ENCODE measurements around the gene C1S.
A peak's percentile ranks its signal among the peaks of the same experiment; 100 is the strongest.

Gene C1S

DNA sequence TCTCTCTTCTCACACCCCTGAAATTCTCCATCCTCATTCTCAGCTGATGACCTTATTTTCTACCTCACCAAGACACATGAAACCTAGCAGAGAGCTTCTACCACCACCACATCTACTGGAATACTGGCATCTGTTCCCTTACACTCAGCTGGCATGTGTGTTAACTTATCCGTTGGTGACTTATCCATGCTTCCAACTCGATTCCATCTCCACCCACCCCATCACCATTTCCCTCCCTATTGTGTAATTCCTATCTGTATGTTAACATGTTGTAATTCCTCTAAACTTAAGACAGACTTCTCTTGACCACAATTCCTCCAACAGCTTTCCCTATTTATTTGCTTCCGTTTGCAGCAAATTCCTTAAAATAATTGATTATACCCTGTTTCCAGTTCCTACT, 15.4 kb downstream of the C1S start:
- no peak for DNase-seq (ENCODE audit: low read depth in 2 of 2)

DNA sequence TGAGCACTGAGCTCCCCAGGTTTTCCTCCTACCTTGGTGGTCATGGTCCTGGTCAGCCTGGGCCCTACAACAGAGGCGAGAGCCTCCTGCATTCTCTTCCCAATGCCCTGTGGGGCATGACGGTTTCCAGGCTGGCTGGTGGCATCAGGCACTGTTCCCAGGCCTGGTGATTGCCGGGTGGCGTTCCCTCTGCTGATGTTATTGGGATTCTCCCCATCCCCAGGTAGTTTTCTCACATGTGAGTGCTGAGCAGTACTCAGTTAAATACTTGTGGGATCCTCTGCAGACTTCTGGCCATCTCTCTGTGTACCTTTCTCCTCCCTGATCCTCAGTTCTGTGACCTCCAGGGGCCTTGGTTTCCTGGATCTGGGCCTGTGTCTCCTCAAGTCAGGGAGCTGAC, 16.0 kb downstream of the C1S start:
- no peak for DNase-seq (ENCODE audit: low read depth in 2 of 2)

DNA sequence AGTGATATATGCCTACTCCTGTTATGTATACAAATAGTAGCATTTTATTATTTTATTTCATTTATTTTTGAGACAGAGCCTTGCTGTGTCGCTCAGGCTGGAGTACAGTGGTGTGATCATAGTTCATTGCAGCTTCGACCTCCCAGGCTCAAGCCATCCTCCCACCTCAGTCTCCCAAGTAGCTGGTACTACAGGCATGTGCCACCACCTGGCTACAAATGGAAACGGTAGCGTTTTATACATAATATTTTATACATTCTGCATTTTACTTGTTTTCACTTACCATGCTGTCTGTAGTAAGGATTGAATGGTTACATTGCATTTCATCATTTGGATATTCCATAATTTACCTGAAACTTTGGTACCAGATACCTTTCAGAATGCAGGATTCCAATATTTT, 17.6 kb downstream of the C1S start:
- no peak for DNase-seq (ENCODE audit: low read depth in 2 of 2)

- DNase-seq (ENCODE audit: low read depth in 2 of 2): no peak
Observed at GRCh38 chr12:7079826-7080125, 19.3 kb downstream of the C1S start.

DNA sequence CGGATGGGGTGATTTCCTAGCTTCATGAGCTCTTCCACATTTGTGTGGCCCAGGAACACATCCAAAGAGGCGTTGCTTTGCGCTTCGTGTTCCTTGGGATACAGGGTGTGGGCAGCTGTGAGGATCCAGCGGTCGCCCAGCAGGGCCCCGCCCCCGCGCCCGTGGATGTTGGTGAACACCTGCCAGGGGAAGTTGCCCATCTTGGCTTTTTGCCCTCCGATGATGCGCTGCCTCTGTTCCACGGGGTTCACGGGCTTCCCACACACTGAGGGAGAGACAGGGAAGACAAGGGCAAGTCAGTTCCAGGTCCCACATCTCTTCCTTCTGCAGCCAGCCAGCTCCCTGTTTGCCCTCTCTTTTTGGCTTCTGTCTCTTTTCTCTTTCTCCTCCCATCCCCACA, 20.5 kb downstream of the C1S start:
- DNase-seq (ENCODE audit: low read depth in 2 of 2): no peak

DNA sequence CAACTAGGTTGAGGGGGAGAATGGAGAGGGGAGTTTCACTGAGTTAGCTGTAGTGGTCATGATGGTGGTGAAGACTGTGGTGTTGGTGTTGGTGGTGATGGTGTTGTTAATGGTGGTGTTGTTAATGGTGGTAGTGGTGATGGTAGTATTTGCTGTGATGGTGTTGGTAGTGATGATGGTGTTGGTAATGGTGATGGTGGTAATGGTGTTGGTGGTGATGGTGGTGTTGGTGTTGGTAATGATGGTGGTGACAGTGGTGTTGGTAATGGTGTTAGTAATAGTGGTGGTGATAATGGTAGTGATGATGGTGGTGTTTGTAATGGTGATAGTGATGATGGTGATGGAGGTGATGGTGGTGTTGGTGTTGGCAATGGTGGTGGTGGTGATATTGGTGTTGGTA, 22.6 kb downstream of the C1S start:
- no peak for DNase-seq (ENCODE audit: low read depth in 2 of 2)

DNA sequence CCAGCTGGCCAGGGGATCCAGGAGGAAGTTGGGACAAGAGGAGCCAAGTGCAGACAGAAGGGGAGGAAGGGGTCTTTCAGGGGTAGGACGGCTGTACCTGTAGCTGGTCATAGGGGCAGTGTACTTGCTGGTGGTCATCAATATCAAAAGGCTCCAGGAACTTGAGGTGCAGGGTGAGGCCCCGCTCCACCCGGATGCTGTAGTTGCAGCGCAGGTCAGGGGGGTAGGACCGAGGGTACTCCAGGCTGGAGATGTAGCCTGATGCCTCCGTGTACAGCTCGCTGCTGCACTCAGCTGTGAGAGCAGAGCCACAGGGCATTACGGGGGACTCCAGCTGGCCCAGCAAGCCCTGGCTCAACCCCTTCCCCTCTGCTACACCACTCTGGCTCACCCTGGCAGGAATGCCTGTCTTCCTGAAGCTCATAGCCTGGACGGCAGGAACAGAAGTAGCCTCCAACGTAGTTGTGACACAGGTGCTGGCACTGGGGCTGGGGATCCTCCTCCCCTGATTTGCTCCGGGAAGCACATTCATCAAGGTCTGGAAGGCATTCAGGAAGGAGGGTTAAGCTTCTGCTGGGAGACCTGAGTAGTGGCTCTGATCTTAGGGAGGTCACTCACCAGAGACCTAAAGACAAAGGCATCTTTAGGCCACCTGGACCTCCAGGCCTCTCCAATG, 28.8 kb downstream of the C1S start:
- no peak for DNase-seq (ENCODE audit: low read depth in 2 of 2)

- DNase-seq (ENCODE audit: low read depth in 2 of 2): no peak
Observed at GRCh38 chr12:7090222-7090998, 29.9 kb downstream of the C1S start.

DNA sequence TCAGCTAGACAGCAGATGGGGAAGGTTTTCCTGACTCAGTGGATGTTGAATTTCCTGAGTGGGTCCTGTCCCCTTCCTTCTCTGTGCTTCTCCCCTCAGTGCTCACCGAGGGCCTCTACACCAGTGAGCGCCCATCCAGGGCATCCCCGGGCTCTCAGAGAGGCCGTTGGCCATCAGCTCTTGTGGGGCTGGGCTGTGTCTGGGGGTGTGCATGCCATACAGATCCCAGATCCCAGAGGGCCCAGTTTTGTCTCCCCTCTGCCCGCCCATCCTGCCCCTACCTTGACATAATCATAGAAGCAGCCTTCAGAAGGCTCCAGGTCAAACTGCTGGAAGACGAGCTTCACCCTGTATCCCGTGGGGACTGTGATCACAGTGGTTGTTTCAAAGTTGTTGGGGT, 30.7 kb downstream of the C1S start:
- no peak for DNase-seq (ENCODE audit: low read depth in 2 of 2)

GRCh38 chr12:7091660-7092228, 31.2 kb downstream of the C1S start:
- DNase-seq (ENCODE audit: low read depth in 2 of 2): no peak

GRCh38 chr12:7092229-7092985, 31.9 kb downstream of the C1S start, which contains the start of gene C1R:
Gene C1R (minus strand): TSS chr12:7092445. CDS start chr12:7092388, 57 bp downstream.
- peak in 1 of 2 donors; percentile 32 for DNase-seq (ENCODE audit: low read depth in 2 of 2)

- no peak for DNase-seq (ENCODE audit: low read depth in 2 of 2)
Observed at GRCh38 chr12:7092986-7093460, 32.5 kb downstream of the C1S start.

DNA sequence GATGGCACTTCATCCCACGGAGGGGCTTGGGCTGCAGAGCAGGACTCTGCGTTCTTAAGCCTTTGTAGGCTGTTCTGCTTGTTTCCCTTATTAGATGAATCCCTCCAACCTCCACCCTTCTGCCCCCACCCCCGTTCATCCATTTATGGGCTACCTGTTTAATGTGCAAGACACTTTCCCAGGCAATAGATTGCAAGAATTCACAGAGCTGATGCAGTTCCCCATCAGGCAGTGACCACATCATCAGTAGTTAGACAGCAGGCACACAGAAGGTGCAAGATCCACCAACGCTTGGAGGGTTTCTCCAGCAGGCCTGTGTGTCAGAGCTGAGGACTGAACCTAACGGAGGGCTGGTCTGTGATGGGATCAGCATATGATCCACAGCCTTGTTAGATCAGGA, 33.0 kb downstream of the C1S start:
- no peak for DNase-seq (ENCODE audit: low read depth in 2 of 2)

DNA sequence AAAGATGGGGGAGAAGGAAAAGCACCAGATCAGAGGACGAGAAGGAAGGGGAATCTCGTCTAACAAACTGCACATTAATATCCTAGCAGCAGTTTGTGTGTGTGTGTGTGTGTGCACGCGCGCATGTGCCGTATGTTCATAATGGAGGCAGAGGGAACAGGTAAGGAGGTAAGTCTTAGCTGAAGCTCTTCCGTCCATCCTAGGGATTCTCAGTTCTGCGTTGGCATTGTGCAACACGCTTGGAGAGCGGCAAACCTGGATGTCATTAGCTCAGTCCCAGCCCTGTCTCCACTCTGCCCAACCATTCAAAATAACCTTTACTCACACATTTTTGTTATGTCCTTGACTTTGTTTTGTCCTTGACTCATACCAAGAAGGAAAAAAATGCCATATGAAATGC, 33.4 kb downstream of the C1S start:
- no peak for DNase-seq (ENCODE audit: low read depth in 2 of 2)

- no peak for DNase-seq (ENCODE audit: low read depth in 2 of 2)
Observed at GRCh38 chr12:7096006-7096932, 35.8 kb downstream of the C1S start.

GRCh38 chr12:7096979-7097378, 36.5 kb downstream of the C1S start:
- no peak for DNase-seq (ENCODE audit: low read depth in 2 of 2)

DNA sequence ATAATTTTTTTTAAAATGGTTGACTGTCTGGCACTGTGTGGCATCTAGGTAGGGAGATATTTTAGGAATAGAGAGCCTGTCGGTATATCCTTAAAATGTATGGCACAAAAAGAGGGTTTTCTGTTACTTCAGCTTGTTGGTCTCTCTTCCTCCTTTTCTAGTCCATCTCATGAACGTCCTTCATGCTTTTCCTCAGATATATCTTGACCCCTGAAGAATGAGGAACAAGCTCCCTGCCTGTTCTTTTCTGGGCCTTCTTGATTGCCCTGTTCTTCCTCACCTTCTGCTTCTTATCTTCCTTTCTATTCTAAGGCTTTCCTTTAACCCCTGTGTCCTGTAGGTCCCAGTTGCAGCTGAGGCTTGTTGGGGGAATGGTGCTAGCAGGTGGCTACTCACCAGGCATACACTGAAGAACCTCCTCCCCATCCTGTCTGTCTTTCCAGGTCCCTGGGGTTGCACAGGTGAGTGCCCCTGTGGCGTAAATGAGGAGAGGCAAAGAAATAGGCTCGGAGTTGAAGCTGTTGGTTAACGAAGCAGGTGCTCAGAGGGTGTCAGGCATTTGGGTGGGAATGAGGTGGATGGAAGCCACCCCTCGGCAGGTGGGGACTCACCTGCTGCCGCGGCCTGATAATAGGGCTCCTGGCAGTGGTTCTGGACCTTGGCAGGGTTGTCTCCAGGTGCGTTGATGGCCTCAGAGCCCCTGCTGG, 38.9 kb downstream of the C1S start:
- no peak for DNase-seq (ENCODE audit: low read depth in 2 of 2)

GRCh38 chr12:7100239-7100638, 39.7 kb downstream of the C1S start:
- no peak for DNase-seq (ENCODE audit: low read depth in 2 of 2)

GRCh38 chr12:7101047-7101693, 40.7 kb downstream of the C1S start:
- DNase-seq (ENCODE audit: low read depth in 2 of 2): no peak

- no peak for DNase-seq (ENCODE audit: low read depth in 2 of 2)
Observed at GRCh38 chr12:7101694-7102131, 41.2 kb downstream of the C1S start.
